WTC11 (cell line): ENCODE data around the gene PLCB3. TPM values are rescaled to one million over a fixed set of nuclear protein-coding genes. Genes with fewer than 3 reads are reported as not detected.
A peak's percentile ranks its signal among the peaks of the same experiment; 100 is the strongest.

Experiments
- ARID4B ChIP-seq: sonication (generic); formaldehyde crosslinking; IDR thresholded peaks from 2 replicates; pipeline ENCODE4 v1.8.0; 2023; ENCODE audit warnings: missing genetic modification reagents, mild to moderate bottlenecking, borderline replicate concordance
- ATF2 ChIP-seq: sonication (generic); formaldehyde crosslinking; IDR thresholded peaks from 2 replicates; pipeline ENCODE4 v1.8.1; 2022; ENCODE audit warnings: low read depth, missing genetic modification reagents, borderline replicate concordance
- ATF6 ChIP-seq: sonication (generic); formaldehyde crosslinking; IDR thresholded peaks from 2 replicates; pipeline ENCODE4 v1.8.1; 2023; ENCODE audit warnings: mild to moderate bottlenecking, missing genetic modification reagents
- E2F1 ChIP-seq: sonication (generic); formaldehyde crosslinking; IDR thresholded peaks from 2 replicates; pipeline ENCODE4 v1.8.0; 2022; ENCODE audit warnings: mild to moderate bottlenecking, missing genetic modification reagents
- EMX1 ChIP-seq: fragments of 250-450 bp; sonication (Bioruptor Pico); IDR thresholded peaks from 2 replicates; pipeline ENCODE4 v1.8.0; 2021; ENCODE audit warnings: mild to moderate bottlenecking
- ETV6 ChIP-seq: sonication (generic); formaldehyde crosslinking; IDR thresholded peaks from 2 replicates; pipeline ENCODE4 v1.8.1; 2022; ENCODE audit warnings: mild to moderate bottlenecking, missing genetic modification reagents
- GRHL2 ChIP-seq: fragments of 250-450 bp; sonication (Bioruptor Pico); IDR thresholded peaks from 2 replicates; pipeline ENCODE4 v1.8.0; 2022; ENCODE audit warnings: mild to moderate bottlenecking, moderate library complexity; ENCODE audit not compliant: insufficient replicate concordance, severe bottlenecking
- IRF2 ChIP-seq: sonication (generic); formaldehyde crosslinking; IDR thresholded peaks from 2 replicates; pipeline ENCODE4 v1.8.0; 2022; ENCODE audit warnings: low read depth, missing genetic modification reagents, borderline replicate concordance
- JUN ChIP-seq: sonication (generic); formaldehyde crosslinking; IDR thresholded peaks from 2 replicates; pipeline ENCODE4 v1.8.0; 2023; ENCODE audit warnings: mild to moderate bottlenecking, missing genetic modification reagents
- MXD4 ChIP-seq: fragments of 250-450 bp; sonication (Bioruptor Pico); IDR thresholded peaks from 2 replicates; pipeline ENCODE4 v1.8.0; 2021; ENCODE audit warnings: mild to moderate bottlenecking, moderate library complexity, borderline replicate concordance
- NR1H2 ChIP-seq: sonication (generic); formaldehyde crosslinking; IDR thresholded peaks from 2 replicates; pipeline ENCODE4 v1.9.0; 2021; ENCODE audit warnings: mild to moderate bottlenecking, moderate library complexity, missing genetic modification reagents
- TP53 ChIP-seq: sonication (generic); formaldehyde crosslinking; IDR thresholded peaks from 2 replicates; pipeline ENCODE4 v1.8.1; 2023; ENCODE audit warnings: mild to moderate bottlenecking, missing genetic modification reagents
- ZNF263 ChIP-seq: sonication (generic); formaldehyde crosslinking; IDR thresholded peaks from 2 replicates; pipeline ENCODE4 v1.8.1; 2022; ENCODE audit warnings: low read depth, mild to moderate bottlenecking, moderate library complexity, missing genetic modification reagents
- ZNF396 ChIP-seq: fragments of 250-450 bp; sonication (Bioruptor Pico); IDR thresholded peaks from 2 replicates; pipeline ENCODE4 v1.8.0; 2021; ENCODE audit warnings: mild to moderate bottlenecking, moderate library complexity, borderline replicate concordance
- total RNA-seq: library from RNA; stranded (reverse); gene quantifications from 3 replicates; pipeline ENCODE4 v1.2.3, GENCODE V29; 2021
- TF ChIP-seq, protein P1 (sequence below): sonication (generic); formaldehyde crosslinking; IDR thresholded peaks from 2 replicates; pipeline ENCODE4 v1.8.0; 2023; ENCODE audit warnings: mild to moderate bottlenecking, missing genetic modification reagents
- TF ChIP-seq, protein P2 (sequence below): sonication (generic); formaldehyde crosslinking; IDR thresholded peaks from 2 replicates; pipeline ENCODE4 v1.8.1; 2022; ENCODE audit warnings: low read depth, mild to moderate bottlenecking, moderate library complexity, missing genetic modification reagents, borderline replicate concordance
- TF ChIP-seq, protein P3 (sequence below): sonication (generic); formaldehyde crosslinking; IDR thresholded peaks from 2 replicates; pipeline ENCODE4 v1.8.1; 2022; ENCODE audit warnings: mild to moderate bottlenecking, moderate library complexity, missing genetic modification reagents
- TF ChIP-seq, protein P4 (sequence below): fragments of 250-450 bp; sonication (Bioruptor Pico); conservative IDR thresholded peaks from 2 replicates; pipeline ENCODE4 v1.9.0; 2021; ENCODE audit warnings: mild to moderate bottlenecking

PLCB3 gene
- total RNA-seq, 1 experiment from 2014 or later = 97.4 TPM

DNA sequence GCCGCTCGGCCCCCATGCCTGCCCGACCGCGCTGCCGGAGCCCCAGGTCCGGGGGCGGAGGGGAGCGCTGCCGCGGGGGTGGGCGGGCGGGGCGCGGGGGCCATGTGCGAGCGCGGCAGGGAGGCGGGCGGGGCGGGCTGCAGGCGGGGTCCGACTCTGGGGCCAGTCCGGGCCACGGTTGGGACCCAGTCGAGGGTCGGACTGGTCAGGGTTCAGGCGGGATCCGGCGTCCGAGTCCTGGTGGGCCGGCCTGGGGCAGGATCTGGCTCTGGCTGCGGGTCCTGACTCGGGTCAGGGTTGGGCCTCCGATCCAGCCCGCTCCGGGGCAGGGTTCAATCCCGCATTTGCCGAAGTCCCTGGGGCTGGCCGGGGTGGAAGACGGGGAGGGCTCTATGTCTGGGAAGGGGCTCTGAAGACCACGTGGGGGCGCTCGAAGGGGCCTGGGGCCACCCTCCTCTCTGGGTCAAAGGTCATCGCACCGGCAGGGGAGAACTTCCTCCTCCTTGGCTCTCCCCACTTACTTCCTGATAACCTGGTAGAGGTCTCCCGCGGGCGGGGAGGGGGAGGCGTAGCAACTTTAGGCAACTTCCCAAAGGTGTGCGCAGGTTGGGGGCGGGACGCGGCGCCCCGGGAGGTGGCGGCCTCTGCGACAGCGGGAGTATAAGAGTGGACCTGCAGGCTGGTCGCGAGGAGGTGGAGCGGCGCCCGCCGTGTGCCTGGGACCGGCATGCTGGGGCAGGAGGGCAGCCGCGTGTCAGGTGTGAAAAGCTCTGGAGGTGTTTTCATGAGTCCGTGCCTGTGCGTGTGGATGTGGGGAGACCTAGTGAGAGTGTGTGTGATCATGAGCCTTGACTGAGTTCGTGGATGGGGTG lies 54.6 kb downstream of the PLCB3 start (continued):
- TF ChIP-seq, protein P1, sequence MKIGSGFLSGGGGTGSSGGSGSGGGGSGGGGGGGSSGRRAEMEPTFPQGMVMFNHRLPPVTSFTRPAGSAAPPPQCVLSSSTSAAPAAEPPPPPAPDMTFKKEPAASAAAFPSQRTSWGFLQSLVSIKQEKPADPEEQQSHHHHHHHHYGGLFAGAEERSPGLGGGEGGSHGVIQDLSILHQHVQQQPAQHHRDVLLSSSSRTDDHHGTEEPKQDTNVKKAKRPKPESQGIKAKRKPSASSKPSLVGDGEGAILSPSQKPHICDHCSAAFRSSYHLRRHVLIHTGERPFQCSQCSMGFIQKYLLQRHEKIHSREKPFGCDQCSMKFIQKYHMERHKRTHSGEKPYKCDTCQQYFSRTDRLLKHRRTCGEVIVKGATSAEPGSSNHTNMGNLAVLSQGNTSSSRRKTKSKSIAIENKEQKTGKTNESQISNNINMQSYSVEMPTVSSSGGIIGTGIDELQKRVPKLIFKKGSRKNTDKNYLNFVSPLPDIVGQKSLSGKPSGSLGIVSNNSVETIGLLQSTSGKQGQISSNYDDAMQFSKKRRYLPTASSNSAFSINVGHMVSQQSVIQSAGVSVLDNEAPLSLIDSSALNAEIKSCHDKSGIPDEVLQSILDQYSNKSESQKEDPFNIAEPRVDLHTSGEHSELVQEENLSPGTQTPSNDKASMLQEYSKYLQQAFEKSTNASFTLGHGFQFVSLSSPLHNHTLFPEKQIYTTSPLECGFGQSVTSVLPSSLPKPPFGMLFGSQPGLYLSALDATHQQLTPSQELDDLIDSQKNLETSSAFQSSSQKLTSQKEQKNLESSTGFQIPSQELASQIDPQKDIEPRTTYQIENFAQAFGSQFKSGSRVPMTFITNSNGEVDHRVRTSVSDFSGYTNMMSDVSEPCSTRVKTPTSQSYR (CRISPR knock-in tag) = 0 out of 2 replicates have a peak, but pooled peaks have one; percentile 49
- TF ChIP-seq TP53 = no peak
- no peak for TF ChIP-seq ZNF263 (CRISPR knock-in tag)
- TF ChIP-seq ARID4B (CRISPR knock-in tag) = peak; percentile 38; the same call in 1 of the 2 replicates
- no peak for TF ChIP-seq ATF2 (CRISPR knock-in tag)
- TF ChIP-seq IRF2 (CRISPR knock-in tag) = no peak
- no peak for TF ChIP-seq NR1H2 (CRISPR knock-in tag)
- TF ChIP-seq, protein P2, sequence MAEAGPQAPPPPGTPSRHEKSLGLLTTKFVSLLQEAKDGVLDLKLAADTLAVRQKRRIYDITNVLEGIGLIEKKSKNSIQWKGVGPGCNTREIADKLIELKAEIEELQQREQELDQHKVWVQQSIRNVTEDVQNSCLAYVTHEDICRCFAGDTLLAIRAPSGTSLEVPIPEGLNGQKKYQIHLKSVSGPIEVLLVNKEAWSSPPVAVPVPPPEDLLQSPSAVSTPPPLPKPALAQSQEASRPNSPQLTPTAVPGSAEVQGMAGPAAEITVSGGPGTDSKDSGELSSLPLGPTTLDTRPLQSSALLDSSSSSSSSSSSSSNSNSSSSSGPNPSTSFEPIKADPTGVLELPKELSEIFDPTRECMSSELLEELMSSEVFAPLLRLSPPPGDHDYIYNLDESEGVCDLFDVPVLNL (CRISPR knock-in tag) = no peak
- TF ChIP-seq ZNF396 (CRISPR knock-in tag) = no peak
- TF ChIP-seq GRHL2 (CRISPR knock-in tag) = no peak
- no peak for TF ChIP-seq E2F1 (CRISPR knock-in tag)
- TF ChIP-seq, protein P3, sequence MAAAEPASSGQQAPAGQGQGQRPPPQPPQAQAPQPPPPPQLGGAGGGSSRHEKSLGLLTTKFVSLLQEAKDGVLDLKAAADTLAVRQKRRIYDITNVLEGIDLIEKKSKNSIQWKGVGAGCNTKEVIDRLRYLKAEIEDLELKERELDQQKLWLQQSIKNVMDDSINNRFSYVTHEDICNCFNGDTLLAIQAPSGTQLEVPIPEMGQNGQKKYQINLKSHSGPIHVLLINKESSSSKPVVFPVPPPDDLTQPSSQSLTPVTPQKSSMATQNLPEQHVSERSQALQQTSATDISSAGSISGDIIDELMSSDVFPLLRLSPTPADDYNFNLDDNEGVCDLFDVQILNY (CRISPR knock-in tag) = no peak
- TF ChIP-seq JUN = 0 out of 2 replicates have a peak, but pooled peaks have one; percentile 22
- peak; percentile 93 for TF ChIP-seq ETV6 (CRISPR knock-in tag)
- TF ChIP-seq, protein P4, sequence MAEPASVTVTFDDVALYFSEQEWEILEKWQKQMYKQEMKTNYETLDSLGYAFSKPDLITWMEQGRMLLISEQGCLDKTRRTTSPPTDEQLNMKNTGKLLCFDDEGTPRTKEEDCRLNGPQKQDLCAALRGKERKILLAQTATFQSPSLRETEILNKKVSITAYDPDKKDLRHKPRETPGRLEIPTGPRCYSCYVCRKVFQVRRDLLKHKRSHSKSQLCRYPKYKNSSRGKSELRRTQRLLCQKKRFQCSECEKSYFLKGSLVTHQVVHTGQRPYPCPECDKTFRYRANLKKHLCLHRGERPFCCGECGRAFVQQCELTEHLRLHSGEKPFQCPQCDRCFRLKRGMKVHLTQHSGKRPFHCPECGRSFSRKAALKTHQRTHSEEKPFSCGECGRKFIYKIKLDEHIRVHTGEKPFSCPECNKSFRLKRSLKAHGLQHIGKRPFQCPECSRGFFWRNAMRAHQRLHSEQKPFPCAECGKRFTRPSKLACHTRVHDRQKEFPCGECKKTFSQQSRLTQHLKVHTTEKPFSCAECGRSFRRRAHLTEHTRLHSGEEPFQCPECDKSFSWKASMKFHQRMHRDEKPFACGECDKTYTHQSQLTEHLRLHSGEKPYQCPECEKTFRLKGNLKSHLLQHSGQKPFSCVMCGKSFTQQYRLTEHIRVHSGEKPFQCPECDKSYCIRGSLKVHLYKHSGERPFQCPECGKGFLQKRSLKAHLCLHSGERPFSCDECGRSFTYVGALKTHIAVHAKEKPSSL = no peak
- no peak for TF ChIP-seq EMX1 (CRISPR knock-in tag)
- TF ChIP-seq ATF6 (CRISPR knock-in tag) = no peak
- no peak for TF ChIP-seq MXD4 (CRISPR knock-in tag)
